CD14-positive monocyte (primary cell): ENCODE results near the gene FITM2. TPM values are rescaled to one million over a fixed set of nuclear protein-coding genes. Genes with fewer than 3 reads are reported as not detected.

ENCODE experiments used
- DNase-seq, 3 donors: peaks; one replicate each; pipeline ENCODE4 v3.0.0-alpha.2; 2011 to 2022
- H2AFZ ChIP-seq: 2 replicates; pipeline ENCODE4 v1.6.0; 2012; ENCODE audit warnings: mild to moderate bottlenecking, low read depth, low read length, inconsistent platforms; ENCODE audit not compliant: insufficient read depth, poor library complexity, severe bottlenecking
- H3K27ac ChIP-seq, 2 donors: 1 replicate in 1 of 2; 2 replicates in 1 of 2; pipeline ENCODE4 v1.5.1; 2012 to 2013; ENCODE audit warnings: low read length in 2 of 2, control low read depth in 1 of 2, inconsistent platforms in 1 of 2, low read depth in 1 of 2, mild to moderate bottlenecking in 1 of 2
- H3K27me3 ChIP-seq, 2 donors: one replicate each; pipeline versions ENCODE4 v1.6.0 to v1.6.1; 2011 to 2013; ENCODE audit warnings: low read length in 2 of 2; ENCODE audit not compliant: control insufficient read depth in 2 of 2, insufficient read depth in 2 of 2
- H3K36me3 ChIP-seq, 2 donors: replicated peaks in 1 of 2; 1 replicate in 1 of 2; 2 replicates in 1 of 2; pipeline versions ENCODE4 v1.5.1 to v1.6.1; 2012 to 2013; ENCODE audit warnings: low read length in 2 of 2, control low read depth in 1 of 2, inconsistent platforms in 1 of 2, mild to moderate bottlenecking in 1 of 2; ENCODE audit not compliant: insufficient read depth in 2 of 2, control insufficient read depth in 1 of 2
- H3K4me1 ChIP-seq, 2 donors: 1 replicate in 1 of 2; 2 replicates in 1 of 2; pipeline versions ENCODE4 v1.5.1 to v1.6.1; 2012 to 2013; ENCODE audit warnings: low read length in 2 of 2, control low read depth in 1 of 2, inconsistent platforms in 1 of 2, mild to moderate bottlenecking in 1 of 2, moderate library complexity in 1 of 2; ENCODE audit not compliant: insufficient read depth in 2 of 2, control insufficient read depth in 1 of 2
- H3K4me2 ChIP-seq: replicated peaks from 2 replicates; pipeline ENCODE3; 2012; ENCODE audit warnings: low read length, moderate library complexity, mild to moderate bottlenecking; ENCODE audit not compliant: poor library complexity, severe bottlenecking; ENCODE audit errors: extremely low read depth
- H3K4me3 ChIP-seq, 3 experiments: fragments of 200-600 bp in 1 of 3; sonication (generic) in 1 of 3; replicated peaks in 1 of 3; 1 replicate in 2 of 3; 2 replicates in 1 of 3; pipeline ENCODE4 v1.5.1; 2011 to 2013; ENCODE audit warnings: low read length in 3 of 3, mild to moderate bottlenecking in 3 of 3, control low read depth in 2 of 3, low read depth in 2 of 3, inconsistent platforms in 1 of 3, moderate library complexity in 1 of 3
- H3K79me2 ChIP-seq: 2 replicates; pipeline ENCODE4 v1.6.0; 2012; ENCODE audit warnings: mild to moderate bottlenecking, control low read depth, inconsistent platforms, low read length, moderate library complexity; ENCODE audit not compliant: insufficient read depth
- H3K9ac ChIP-seq: 2 replicates; pipeline ENCODE4 v1.6.0; 2017; ENCODE audit warnings: low read length, mild to moderate bottlenecking; ENCODE audit not compliant: insufficient read depth, poor library complexity, severe bottlenecking
- H3K9me3 ChIP-seq, 2 donors: replicated peaks in 1 of 2; 1 replicate in 1 of 2; 2 replicates in 1 of 2; pipeline versions ENCODE4 v1.5.1 to v1.6.1; 2012 to 2013; ENCODE audit warnings: low read length in 2 of 2, control low read depth in 1 of 2; ENCODE audit not compliant: control insufficient read depth in 1 of 2, insufficient read depth in 1 of 2
- H4K20me1 ChIP-seq: 2 replicates; pipeline ENCODE4 v1.6.0; 2012; ENCODE audit warnings: mild to moderate bottlenecking, low read length, control low read depth, moderate library complexity; ENCODE audit not compliant: insufficient read depth
- H3K27ac Mint-ChIP-seq, 7 donors: one replicate each; pipeline ENCODE4 v1.8.0; 2020; ENCODE audit warnings: mild to moderate bottlenecking in 7 of 7, mixed read lengths in 7 of 7, moderate library complexity in 6 of 7, inconsistent platforms in 2 of 7
- H3K27me3 Mint-ChIP-seq, 3 donors: one replicate each; pipeline ENCODE4 v1.8.0; 2021 to 2022; ENCODE audit warnings: low read depth in 3 of 3, mild to moderate bottlenecking in 3 of 3, mixed read lengths in 3 of 3, moderate library complexity in 3 of 3, inconsistent platforms in 1 of 3
- H3K36me3 Mint-ChIP-seq, 2 donors: one replicate each; pipeline ENCODE4 v1.8.0; 2020; ENCODE audit warnings: mixed read lengths in 2 of 2, inconsistent platforms in 1 of 2, mild to moderate bottlenecking in 1 of 2
- H3K4me1 Mint-ChIP-seq: one replicate; pipeline ENCODE4 v1.8.0; 2020; ENCODE audit warnings: mild to moderate bottlenecking, mixed read lengths
- H3K4me3 Mint-ChIP-seq, 2 donors: one replicate each; pipeline ENCODE4 v1.8.0; 2020; ENCODE audit warnings: mild to moderate bottlenecking in 2 of 2, mixed read lengths in 2 of 2, moderate library complexity in 1 of 2
- H3K9me3 Mint-ChIP-seq, 7 donors: one replicate each; pipeline ENCODE4 v1.8.0; 2020 to 2022; ENCODE audit warnings: mixed read lengths in 7 of 7, mild to moderate bottlenecking in 6 of 7, moderate library complexity in 6 of 7, inconsistent platforms in 2 of 7
- WGBS: methylation state at CpG from one replicate; pipeline ENCODE4 v1.1.5; 2013; ENCODE audit warnings: missing lambda C conversion rate; ENCODE audit not compliant: insufficient coverage; 5-methylcytosine and 5-hydroxymethylcytosine counted together
- intact Hi-C, 2 donors: fragments of 100-400 bp; cut with micrococcal nuclease; formaldehyde crosslinking; loops; one replicate each; pipeline versions ENCODE4 v1.15.0 to v1.15.1; 2023
- polyA plus RNA-seq, 3 donors: library from polyadenylated mRNA; depleted of rRNA in 1 of 3; unstranded in 2 of 3; stranded (reverse) in 1 of 3; fragments of 300-500 nt in 2 of 3; fragments of >200 nt in 1 of 3; fragmentation: Illumina TruSeq in 2 of 3; gene quantifications; 1 replicate in 2 of 3; 2 replicates in 1 of 3; pipeline ENCODE4 v1.2.3, GENCODE V29; 2012 to 2021
- TF ChIP-seq, protein P1 (sequence below): fragments of 200-600 bp; IDR thresholded peaks from one replicate; pipeline ENCODE4 v1.8.0; 2022; ENCODE audit warnings: antibody characterized with exemption, mild to moderate bottlenecking

FITM2 gene
- polyA plus RNA-seq, 3 donors: 0.32 to 2.2 (median 0.69) TPM

DNA sequence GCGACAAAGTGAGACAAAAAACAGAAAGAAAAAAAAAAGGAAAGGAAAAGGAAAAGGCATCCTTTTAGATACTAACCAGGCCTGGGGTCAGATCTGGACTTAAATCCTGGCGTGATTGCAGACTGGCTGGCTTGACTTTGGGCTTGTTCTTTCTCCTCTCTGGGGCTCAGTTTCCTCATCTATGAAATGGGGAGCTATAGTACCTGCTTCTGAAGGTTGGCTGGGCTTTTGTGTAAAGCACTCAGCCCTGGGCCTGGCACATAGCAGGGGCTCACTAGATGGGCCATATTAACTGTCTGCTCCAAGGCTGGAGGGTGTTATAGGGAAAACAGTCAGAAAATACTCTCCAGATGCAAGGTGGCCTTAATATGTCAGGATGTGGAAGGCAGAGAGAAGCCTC lies 24.7 kb upstream of the FITM2 start:
- no peaks in the 10 kb centered on the region for H3K9me3 ChIP-seq
- H3K36me3 ChIP-seq: no peaks in the 10 kb centered on the region
- Mint-ChIP-seq H3K27me3 (peaks cover 0 to 15% (median 14%) of the 10 kb centered on the region in 3 donors), H3K27ac (no peak overlapping the region), H3K4me3 (no peak overlapping the region), H3K36me3 (no peaks in the 10 kb centered on the region), H3K4me1 (no peaks in the 10 kb centered on the region), H3K9me3 (no peaks in the 10 kb centered on the region)
- intact Hi-C loops: no loop called here
- no peaks in the 10 kb centered on the region for H3K4me1 ChIP-seq
- DNase-seq: no peak
- H3K4me3 ChIP-seq: no peak overlapping the region
- H2AFZ ChIP-seq: no peak overlapping the region
- no peaks in the 10 kb centered on the region for H3K79me2 ChIP-seq
- peaks cover 0 to 2% of the 10 kb centered on the region in 2 donors for H3K27me3 ChIP-seq
- no peak overlapping the region for H3K9ac ChIP-seq
- no peak overlapping the region for H3K27ac ChIP-seq
- H3K4me2 ChIP-seq: no peak overlapping the region
- no peaks in the 10 kb centered on the region for H4K20me1 ChIP-seq
- 88% methylated on average over 1 of the region's 2 CpGs for WGBS
- TF ChIP-seq, protein P1, sequence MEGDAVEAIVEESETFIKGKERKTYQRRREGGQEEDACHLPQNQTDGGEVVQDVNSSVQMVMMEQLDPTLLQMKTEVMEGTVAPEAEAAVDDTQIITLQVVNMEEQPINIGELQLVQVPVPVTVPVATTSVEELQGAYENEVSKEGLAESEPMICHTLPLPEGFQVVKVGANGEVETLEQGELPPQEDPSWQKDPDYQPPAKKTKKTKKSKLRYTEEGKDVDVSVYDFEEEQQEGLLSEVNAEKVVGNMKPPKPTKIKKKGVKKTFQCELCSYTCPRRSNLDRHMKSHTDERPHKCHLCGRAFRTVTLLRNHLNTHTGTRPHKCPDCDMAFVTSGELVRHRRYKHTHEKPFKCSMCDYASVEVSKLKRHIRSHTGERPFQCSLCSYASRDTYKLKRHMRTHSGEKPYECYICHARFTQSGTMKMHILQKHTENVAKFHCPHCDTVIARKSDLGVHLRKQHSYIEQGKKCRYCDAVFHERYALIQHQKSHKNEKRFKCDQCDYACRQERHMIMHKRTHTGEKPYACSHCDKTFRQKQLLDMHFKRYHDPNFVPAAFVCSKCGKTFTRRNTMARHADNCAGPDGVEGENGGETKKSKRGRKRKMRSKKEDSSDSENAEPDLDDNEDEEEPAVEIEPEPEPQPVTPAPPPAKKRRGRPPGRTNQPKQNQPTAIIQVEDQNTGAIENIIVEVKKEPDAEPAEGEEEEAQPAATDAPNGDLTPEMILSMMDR: no peak

DNA sequence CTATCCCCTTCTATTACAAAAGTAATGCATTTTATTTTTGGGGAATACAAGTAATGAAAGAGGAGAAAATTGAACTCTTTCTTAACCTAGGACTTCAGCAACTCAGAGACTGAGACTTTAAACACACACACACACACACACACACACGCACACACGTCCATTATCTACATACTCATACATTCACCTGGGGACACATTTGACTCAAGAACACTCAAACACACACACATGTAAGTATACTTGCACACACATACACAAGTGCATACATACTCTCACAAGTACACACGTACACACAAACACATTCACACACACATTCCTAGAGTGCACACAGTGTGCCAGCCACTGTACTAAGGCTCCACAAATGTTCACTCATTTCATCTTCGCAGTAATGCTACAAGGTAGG lies 23.7 kb upstream of the FITM2 start:
- Mint-ChIP-seq H3K4me3 (no peak overlapping the region), H3K27ac (no peak overlapping the region), H3K36me3 (no peaks in the 10 kb centered on the region), H3K27me3 (peaks cover 0 to 19% (median 14%) of the 10 kb centered on the region in 3 donors), H3K4me1 (no peaks in the 10 kb centered on the region), H3K9me3 (no peaks in the 10 kb centered on the region)
- H2AFZ ChIP-seq: no peak overlapping the region
- H3K36me3 ChIP-seq: no peaks in the 10 kb centered on the region
- peaks cover 0 to 2% of the 10 kb centered on the region in 2 donors for H3K27me3 ChIP-seq
- H3K4me1 ChIP-seq: no peaks in the 10 kb centered on the region
- intact Hi-C loops: no loop called here
- TF ChIP-seq, protein P1: no peak
- DNase-seq: no peak
- H3K4me2 ChIP-seq: no peak overlapping the region
- WGBS: 87% methylated on average over 3 of the region's 4 CpGs
- H3K79me2 ChIP-seq: no peaks in the 10 kb centered on the region
- no peak overlapping the region for H3K9ac ChIP-seq
- H3K9me3 ChIP-seq: no peaks in the 10 kb centered on the region
- no peak overlapping the region for H3K4me3 ChIP-seq
- no peak overlapping the region for H3K27ac ChIP-seq
- H4K20me1 ChIP-seq: no peaks in the 10 kb centered on the region
